Coronary artery (tissue), 2 donors: Measurements from ENCODE around the gene PROB1.

Experiments used
- DNase-seq: peaks from one replicate; pipeline ENCODE4 v3.0.0-alpha.2; 2017; ENCODE audit warnings: low spot score
- H3K27ac ChIP-seq, 2 donors: fragments of 200-600 bp; sonication (generic); one replicate each; pipeline ENCODE4 v1.5.1; 2016 to 2019
- H3K4me3 ChIP-seq: fragments of 200-600 bp; sonication (generic); 2 replicates; pipeline ENCODE4 v1.5.1; 2016; ENCODE audit warnings: mild to moderate bottlenecking, moderate library complexity
- CTCF ChIP-seq: fragments of 200-600 bp; sonication (generic); IDR thresholded peaks from one replicate; pipeline ENCODE4 v1.5.1; 2019; ENCODE audit warnings: antibody characterized with exemption

PROB1 gene

GRCh38 chr5:139386050-139386438 lies 8.9 kb downstream of the PROB1 start:
- TF ChIP-seq CTCF = no peak
- no peak for DNase-seq
- H3K27ac ChIP-seq = no peak overlapping the region

DNA sequence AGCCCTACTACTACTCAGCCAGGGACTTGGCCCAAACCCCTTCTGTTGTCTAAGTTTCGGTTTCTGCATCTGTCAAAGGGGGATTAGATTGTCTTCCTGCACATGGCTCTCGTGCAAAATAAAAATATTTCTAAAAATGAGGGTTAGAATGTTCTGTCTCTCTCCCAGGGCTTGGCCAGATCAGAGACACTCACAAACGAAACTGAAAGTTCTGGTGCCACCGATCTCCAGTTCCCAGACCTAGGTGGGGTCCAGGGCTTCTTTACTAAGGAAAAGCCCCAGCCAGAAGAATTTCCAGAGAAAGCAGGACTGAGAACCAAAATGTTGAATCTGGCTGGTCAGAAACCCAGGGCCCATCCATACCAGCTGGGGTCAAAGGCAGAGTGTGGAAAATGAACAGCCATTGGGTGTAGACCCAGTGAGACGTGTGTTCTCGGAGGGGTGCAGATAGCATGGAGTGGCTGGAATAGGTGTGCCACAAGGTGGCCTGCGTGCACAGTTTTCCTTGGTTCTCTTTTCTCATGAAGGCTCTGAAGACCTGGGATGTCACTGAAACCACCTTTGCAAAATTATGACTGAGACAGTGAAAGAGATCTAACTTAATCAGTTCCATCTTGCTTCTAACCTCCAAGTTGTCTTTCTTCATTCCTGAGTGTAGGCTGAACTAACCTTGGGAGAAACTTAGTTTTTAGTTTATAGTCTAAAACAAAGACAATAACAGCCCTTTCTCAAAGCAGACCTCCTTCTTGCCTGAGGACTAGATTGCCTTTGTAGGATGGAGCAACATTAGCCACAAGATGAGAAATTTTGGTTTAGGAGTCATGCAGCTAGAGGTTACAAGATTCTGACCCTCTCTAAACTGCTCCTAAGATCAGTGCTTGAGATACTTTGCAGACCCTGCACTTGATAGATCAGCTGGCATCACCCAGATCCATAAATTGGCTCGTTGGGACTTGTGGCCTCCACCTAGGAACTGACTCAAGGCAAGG lies 9.5 kb downstream of the PROB1 start:
- H3K27ac ChIP-seq = peak overlapping the region in 1 of 2 donors; percentile 60
- H3K4me3 ChIP-seq = peak overlapping the region; percentile 59
- no peak for DNase-seq
- no peak for TF ChIP-seq CTCF

More at GRCh38 chr5:139386050-139386438, 8.9 kb downstream of the PROB1 start:
- no peak overlapping the region for H3K4me3 ChIP-seq

DNA sequence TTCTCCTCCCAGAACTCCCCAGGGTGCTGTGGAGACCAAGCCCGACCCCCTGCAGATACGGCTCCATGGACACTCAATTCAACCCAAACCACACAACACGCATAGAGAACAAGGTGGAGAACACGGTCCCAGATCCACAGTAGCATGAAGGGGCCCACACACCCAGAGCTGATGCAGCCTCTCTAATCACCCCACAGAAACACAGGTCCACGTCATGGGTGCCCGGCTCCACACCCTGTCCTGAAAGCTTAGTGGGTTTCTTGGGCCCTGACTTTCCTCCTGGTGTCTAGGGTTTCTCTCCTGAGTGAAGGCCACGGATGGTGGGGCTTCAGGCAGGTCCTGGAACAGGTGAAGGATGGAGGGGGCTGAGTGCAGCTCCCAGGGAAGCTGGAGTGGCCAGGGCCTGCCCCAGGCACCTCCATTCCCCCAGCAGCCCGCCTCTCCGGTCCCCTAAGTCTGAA lies 10.3 kb downstream of the PROB1 start:
- peak overlapping the region in 1 of 2 donors; percentile 60 for H3K27ac ChIP-seq
- peak overlapping the region; percentile 59 for H3K4me3 ChIP-seq
- no peak for DNase-seq
- TF ChIP-seq CTCF = no peak

GRCh38 chr5:139383993-139384590 lies 10.8 kb downstream of the PROB1 start:
- H3K27ac ChIP-seq = peak overlapping the region in 1 of 2 donors; percentile 60
- TF ChIP-seq CTCF = no peak
- no peak overlapping the region for H3K4me3 ChIP-seq
- DNase-seq = peak; percentile 58

GRCh38 chr5:139383275-139383992 lies 11.5 kb downstream of the PROB1 start, which contains the start of gene SLC23A1:
Gene SLC23A1, minus strand, starts transcription at chr5:139383297. Its CDS starts 44 bp downstream, at chr5:139383253.
- Histone ChIP-seq H3K27ac (peak within 1 kb of the TSS in 1 of 2 donors; percentile 60), H3K4me3 (no peak within 1 kb of the TSS)
- peak; percentile 64 for DNase-seq
- no peak for TF ChIP-seq CTCF

DNA sequence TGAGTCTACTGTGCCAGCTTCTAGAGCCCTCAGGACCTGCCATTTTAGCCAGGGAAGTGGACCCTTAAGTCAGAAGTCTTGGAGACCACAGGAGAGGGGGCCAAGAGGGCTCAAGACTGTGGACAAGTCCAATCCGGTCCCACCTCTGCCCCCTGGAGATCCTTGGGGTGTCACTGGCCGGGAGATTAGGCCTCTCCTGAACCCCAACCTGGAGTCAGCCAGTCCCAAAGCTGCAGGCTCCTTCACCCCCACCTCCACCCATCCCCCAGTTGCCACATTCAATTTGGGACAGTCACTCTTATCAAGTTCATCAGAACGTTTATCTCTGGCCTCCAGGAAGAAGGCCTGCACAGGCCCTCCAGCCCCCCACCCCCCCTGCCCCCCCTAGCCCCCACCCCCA lies 12.1 kb downstream of the PROB1 start:
- no peak for TF ChIP-seq CTCF
- no peak overlapping the region for H3K27ac ChIP-seq
- H3K4me3 ChIP-seq = no peak overlapping the region
- no peak for DNase-seq
